Left lung (tissue), 10 donors: Measurements from ENCODE around the gene CEMIP2. TPM values are rescaled to one million over a fixed set of nuclear protein-coding genes. Genes with fewer than 3 reads are reported as not detected.

ENCODE experiments used
- ATAC-seq: fragments of 200-7000 bp; cut with Tn5 transposase; one replicate; pipeline ENCODE4 v1.9.1; 2020; ENCODE audit warnings: moderate library complexity
- DNase-seq, 4 donors: peaks; one replicate each; pipeline ENCODE4 v3.0.0-alpha.2; 2013 to 2020
- H3K27ac ChIP-seq, 2 donors: fragments of 200-600 bp; sonication (generic) in 1 of 2; one replicate each; pipeline versions ENCODE4 v1.5.0 to v1.8.0; 2020 to 2021
- H3K27me3 ChIP-seq, 2 donors: fragments of 200-600 bp; sonication (generic) in 1 of 2; one replicate each; pipeline versions ENCODE4 v1.5.0 to v1.8.0; 2020 to 2021
- H3K36me3 ChIP-seq, 2 donors: fragments of 200-600 bp; sonication (generic) in 1 of 2; one replicate each; pipeline versions ENCODE4 v1.5.0 to v1.8.0; 2020 to 2021
- H3K4me1 ChIP-seq, 2 donors: fragments of 200-600 bp; one replicate each; pipeline ENCODE4 v1.8.0; 2021
- H3K4me3 ChIP-seq, 2 donors: fragments of 200-600 bp; sonication (generic) in 1 of 2; one replicate each; pipeline versions ENCODE4 v1.5.0 to v1.8.0; 2020 to 2021; ENCODE audit warnings: mild to moderate bottlenecking in 1 of 2
- H3K9me3 ChIP-seq, 2 donors: fragments of 200-600 bp; sonication (generic) in 1 of 2; one replicate each; pipeline versions ENCODE4 v1.5.0 to v1.8.0; 2020 to 2021
- CTCF ChIP-seq, 2 donors: fragments of 200-600 bp; sonication (generic) in 1 of 2; IDR thresholded peaks; one replicate each; pipeline versions ENCODE4 v1.5.0 to v1.8.0; 2021; ENCODE audit warnings: antibody characterized with exemption in 2 of 2
- intact Hi-C, 2 donors: fragments of 100-400 bp; cut with DNase I; formaldehyde crosslinking; loops; one replicate each; pipeline versions ENCODE4 v1.11.2 to v1.14.2; 2022
- polyA plus RNA-seq, 6 donors: library from polyadenylated mRNA; unstranded; fragments of 120-200 nt; gene quantifications; one replicate each; pipeline ENCODE4 v1.2.1, GENCODE V29; 2013; ENCODE audit not compliant: insufficient read length in 6 of 6
- total RNA-seq, 2 donors: library from RNA; stranded (reverse); fragmentation: NEBNext Ultra II Directional; extraction: Animal tissue kit (Norgen Biotek cat#: 25700); gene quantifications; one replicate each; pipeline ENCODE4 v1.2.1, GENCODE V29; 2021
- donor health status: DM: no; HTN: yes; CAD: no.
- donor health status: DM: no; HTN: no; CAD: no.

CEMIP2 gene
- total and polyA plus RNA-seq, 8 donors: 48.0 to 111 (median 54.4) TPM

GRCh38 chr9:71797266-71797665 is 29.0 kb upstream of the CEMIP2 start:
- no peak for TF ChIP-seq CTCF (IDR thresholded peaks at IDR 0.05)
- Histone ChIP-seq H3K36me3 (no peaks in the 10 kb centered on the region), H3K27ac (no peak overlapping the region), H3K9me3 (no peaks in the 10 kb centered on the region), H3K27me3 (no peaks in the 10 kb centered on the region), H3K4me3 (no peak overlapping the region), H3K4me1 (no peaks in the 10 kb centered on the region)
- no peak for ATAC-seq
- intact Hi-C loops: no loop called here
- DNase-seq: no peak

GRCh38 chr9:71796100-71796767 is 27.9 kb upstream of the CEMIP2 start:
- no peaks in the 10 kb centered on the region for H3K36me3 ChIP-seq
- H3K4me1 ChIP-seq: no peaks in the 10 kb centered on the region
- no peak overlapping the region for H3K27ac ChIP-seq
- no peak for DNase-seq
- no peaks in the 10 kb centered on the region for H3K9me3 ChIP-seq
- no peak for ATAC-seq
- no peaks in the 10 kb centered on the region for H3K27me3 ChIP-seq
- H3K4me3 ChIP-seq: no peak overlapping the region
- no peak for TF ChIP-seq CTCF (IDR thresholded peaks at IDR 0.05)
- intact Hi-C loops: no loop called here

GRCh38 chr9:71795097-71795813 is 26.9 kb upstream of the CEMIP2 start:
- Histone ChIP-seq H3K27me3 (no peaks in the 10 kb centered on the region), H3K27ac (peak overlapping the region in 1 of 2 donors; percentile 7), H3K36me3 (no peaks in the 10 kb centered on the region), H3K4me1 (no peaks in the 10 kb centered on the region), H3K9me3 (no peaks in the 10 kb centered on the region), H3K4me3 (no peak overlapping the region)
- no peak for ATAC-seq
- intact Hi-C loops: no loop called here
- DNase-seq: no peak
- TF ChIP-seq CTCF (IDR thresholded peaks at IDR 0.05): no peak

- TF ChIP-seq CTCF (IDR thresholded peaks at IDR 0.05): no peak
- no peaks in the 10 kb centered on the region for H3K4me1 ChIP-seq
- ATAC-seq (peak; percentile 71), DNase-seq (no peak)
- no peaks in the 10 kb centered on the region for H3K9me3 ChIP-seq
- H3K36me3 ChIP-seq: no peaks in the 10 kb centered on the region
- no peaks in the 10 kb centered on the region for H3K27me3 ChIP-seq
- no peak overlapping the region for H3K27ac ChIP-seq
- no peak overlapping the region for H3K4me3 ChIP-seq
- intact Hi-C loops: no loop called here
Measured at GRCh38 chr9:71793386-71794105, 25.2 kb upstream of the CEMIP2 start.

GRCh38 chr9:71791875-71792274 is 23.6 kb upstream of the CEMIP2 start:
- Histone ChIP-seq H3K9me3 (no peaks in the 10 kb centered on the region), H3K27ac (no peak overlapping the region)
- intact Hi-C loops: no loop called here

More at GRCh38 chr9:71791875-71792274, 23.6 kb upstream of the CEMIP2 start:
- H3K36me3 ChIP-seq: no peaks in the 10 kb centered on the region
- H3K4me3 ChIP-seq: no peak overlapping the region
- no peaks in the 10 kb centered on the region for H3K27me3 ChIP-seq
- DNase-seq: no peak
- ATAC-seq: no peak
- no peaks in the 10 kb centered on the region for H3K4me1 ChIP-seq
- TF ChIP-seq CTCF (IDR thresholded peaks at IDR 0.05): no peak
